Spleen (tissue), 7 donors: ENCODE measurements around the gene COX7A2L.

Source experiments
- POLR2A ChIP-seq, 3 donors: fragments of 450-650 bp; IDR thresholded peaks; one replicate each; pipeline ENCODE4 v1.5.1; 2017; ENCODE audit warnings: antibody characterized with exemption in 3 of 3, mild to moderate bottlenecking in 1 of 3
- POLR2AphosphoS5 ChIP-seq, 3 donors: sonication (generic); formaldehyde crosslinking; IDR thresholded peaks; one replicate each; pipeline ENCODE4 v1.5.1; 2017; ENCODE audit warnings: antibody characterized with exemption in 3 of 3
- TF ChIP-seq, protein P1 (sequence below), 11 experiments: fragments of 200-600 bp in 7 of 11; fragments of 450-650 bp in 4 of 11; sonication (generic) in 4 of 11; IDR thresholded peaks in 8 of 11; conservative IDR thresholded peaks in 3 of 11; 1 replicate in 7 of 11; 2 replicates in 4 of 11; pipeline versions ENCODE4 v1.4.0 to v1.8.0; 2016 to 2021; ENCODE audit warnings: antibody characterized with exemption in 11 of 11, inconsistent platforms in 4 of 11, mild to moderate bottlenecking in 1 of 11
- donor health status: DM: no; HTN: no; CAD: no; lungs with moderate emphysema.
- donor health status: DM: no; HTN: no; CAD: no.
- donor health status: DM: no; HTN: no; CAD: no.

- TF ChIP-seq, protein P1, sequence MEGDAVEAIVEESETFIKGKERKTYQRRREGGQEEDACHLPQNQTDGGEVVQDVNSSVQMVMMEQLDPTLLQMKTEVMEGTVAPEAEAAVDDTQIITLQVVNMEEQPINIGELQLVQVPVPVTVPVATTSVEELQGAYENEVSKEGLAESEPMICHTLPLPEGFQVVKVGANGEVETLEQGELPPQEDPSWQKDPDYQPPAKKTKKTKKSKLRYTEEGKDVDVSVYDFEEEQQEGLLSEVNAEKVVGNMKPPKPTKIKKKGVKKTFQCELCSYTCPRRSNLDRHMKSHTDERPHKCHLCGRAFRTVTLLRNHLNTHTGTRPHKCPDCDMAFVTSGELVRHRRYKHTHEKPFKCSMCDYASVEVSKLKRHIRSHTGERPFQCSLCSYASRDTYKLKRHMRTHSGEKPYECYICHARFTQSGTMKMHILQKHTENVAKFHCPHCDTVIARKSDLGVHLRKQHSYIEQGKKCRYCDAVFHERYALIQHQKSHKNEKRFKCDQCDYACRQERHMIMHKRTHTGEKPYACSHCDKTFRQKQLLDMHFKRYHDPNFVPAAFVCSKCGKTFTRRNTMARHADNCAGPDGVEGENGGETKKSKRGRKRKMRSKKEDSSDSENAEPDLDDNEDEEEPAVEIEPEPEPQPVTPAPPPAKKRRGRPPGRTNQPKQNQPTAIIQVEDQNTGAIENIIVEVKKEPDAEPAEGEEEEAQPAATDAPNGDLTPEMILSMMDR (IDR thresholded peaks at IDR 0.05 in 8 of 11, conservative IDR thresholded peaks at IDR 0.05 in 3 of 11) = no peak
- TF ChIP-seq POLR2AphosphoS5 (IDR thresholded peaks at IDR 0.05) (no peak), POLR2A (IDR thresholded peaks at IDR 0.05) (no peak)
Measured at GRCh38 chr2:42376758-42377157, 15.7 kb upstream of the COX7A2L start.
